NCI-H146 (cell line): ENCODE measurements around the gene TMEM39A.

ENCODE experiments used
- DNase-seq: peaks from one replicate; lab custom pipeline; 2025; lab: John Stamatoyannopoulos, UW

TMEM39A gene

DNA sequence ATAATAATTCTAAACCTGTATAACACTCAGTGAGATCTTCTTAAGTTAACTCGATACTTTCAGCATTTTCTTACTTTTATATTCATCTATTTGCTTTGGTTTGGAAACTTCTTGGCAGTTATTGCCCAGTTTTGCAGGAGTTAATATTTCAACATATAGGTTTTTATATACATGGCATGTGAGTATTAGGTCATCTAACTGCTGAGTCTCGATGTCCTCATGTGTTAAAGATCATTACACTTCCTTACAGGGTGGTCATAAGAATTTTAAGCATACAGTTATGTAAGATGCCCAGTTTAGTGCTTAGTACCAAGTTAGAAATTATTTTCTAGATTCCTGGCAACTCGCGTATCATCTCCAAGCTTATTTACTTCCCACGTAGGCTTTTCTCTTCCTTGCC, 62.9 kb downstream of the TMEM39A start:
- DNase-seq = no peak

DNA sequence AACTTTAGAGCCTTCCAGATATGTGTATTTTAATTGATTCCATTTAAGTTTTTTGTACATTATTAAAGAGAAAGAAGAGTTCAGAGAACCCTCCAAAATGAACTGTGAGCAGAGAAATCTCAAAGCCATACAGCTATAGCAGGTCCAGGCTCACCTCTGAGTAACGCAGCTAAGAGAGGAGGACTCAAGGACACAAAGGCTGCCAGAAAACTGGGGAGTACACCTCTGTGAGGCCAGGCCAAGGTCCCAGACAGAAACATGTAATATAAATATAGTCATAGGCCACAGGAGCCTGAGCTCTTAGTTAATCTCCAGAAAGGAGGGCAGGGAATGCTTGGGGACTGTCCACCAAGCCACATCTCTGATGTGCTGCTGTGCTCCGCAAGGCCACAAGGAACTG, 66.5 kb downstream of the TMEM39A start:
- DNase-seq = no peak

DNA sequence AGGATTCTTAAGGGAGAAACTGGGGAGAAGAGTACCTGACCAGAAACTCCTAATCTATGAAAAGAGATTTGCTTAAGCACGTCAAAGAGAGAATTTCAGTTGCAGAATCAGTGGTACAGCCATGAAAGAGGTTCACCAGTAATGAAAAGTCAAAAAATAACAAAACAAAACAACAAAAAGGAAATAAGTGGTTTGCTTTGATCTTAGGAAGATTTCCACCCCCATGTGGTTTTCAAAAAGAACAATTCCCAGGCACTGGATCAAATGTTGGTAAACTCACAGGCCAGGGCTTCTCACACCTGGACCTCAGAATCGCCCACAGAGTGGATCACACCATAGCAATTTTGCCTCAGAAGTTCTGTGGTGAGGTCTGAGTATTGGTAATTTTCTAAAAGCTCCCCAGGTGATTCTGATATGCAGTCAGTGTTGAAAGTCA, 67.5 kb downstream of the TMEM39A start:
- DNase-seq = no peak

DNA sequence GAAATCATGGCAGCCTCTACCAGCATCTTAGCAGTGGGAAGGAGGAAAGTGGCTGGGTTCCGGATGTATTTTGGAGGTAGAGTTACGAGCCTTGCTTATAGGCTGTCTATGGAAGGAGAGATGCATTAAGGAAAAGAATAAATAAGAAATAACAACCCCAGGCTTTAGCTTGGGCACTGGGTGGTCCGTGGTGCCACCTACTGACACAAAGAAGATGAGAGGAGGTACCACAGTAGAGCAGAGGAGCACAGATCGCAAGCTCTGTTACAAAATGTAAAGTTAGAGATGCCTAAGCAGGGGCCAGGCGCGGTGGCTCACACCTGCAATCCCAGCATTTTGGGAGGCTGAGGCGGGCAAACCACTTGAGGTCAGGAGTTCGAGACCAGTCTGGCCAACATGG, 74.8 kb downstream of the TMEM39A start:
- DNase-seq = no peak

DNA sequence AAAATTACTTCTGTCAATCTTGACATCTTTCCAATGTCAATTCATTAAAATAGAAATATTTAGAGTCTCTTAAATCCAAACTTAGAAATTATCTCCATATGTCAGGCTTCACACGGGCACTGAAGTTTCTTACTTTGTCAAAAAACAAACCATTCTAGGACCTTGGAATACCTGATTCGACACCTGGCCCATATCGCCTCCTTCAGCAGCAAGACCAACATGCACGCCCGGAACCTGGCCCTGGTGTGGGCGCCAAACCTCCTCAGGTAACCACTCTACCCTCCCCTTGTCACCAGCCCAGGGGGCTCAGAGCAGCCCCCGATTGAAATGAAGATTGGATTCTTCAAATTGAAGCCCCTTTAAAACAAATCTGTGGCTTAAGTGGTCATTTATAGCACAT, 81.3 kb downstream of the TMEM39A start:
- DNase-seq = no peak

DNA sequence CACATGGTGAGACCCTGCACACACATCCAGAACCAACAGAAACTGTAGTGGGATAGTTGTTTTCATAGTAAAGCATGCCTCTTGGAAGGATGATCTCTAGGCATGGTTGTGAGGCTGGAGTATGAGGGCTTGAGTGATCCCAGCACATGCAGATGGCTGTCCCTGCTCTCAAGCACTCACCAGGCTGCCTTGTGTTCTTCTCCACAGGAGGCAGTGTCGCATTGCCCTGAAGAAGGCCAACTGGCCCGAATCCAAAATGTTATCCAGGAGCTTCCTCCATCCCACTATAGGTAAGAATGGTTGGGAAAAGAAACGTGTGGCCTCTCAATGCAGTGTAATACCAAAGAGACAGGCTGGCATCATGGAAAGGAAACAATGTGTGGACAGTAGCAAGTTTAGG, 82.7 kb downstream of the TMEM39A start:
- peak; percentile 66 for DNase-seq
